GM19397 (cell line): Measurements from ENCODE around the gene BRCA1.
"Not testable (repeated sequence)": the region's sequence is repeated elsewhere in the genome, so short reads cannot be mapped to it uniquely, and the experiment has no call there.

Experiments used
- ATAC-seq: cut with Tn5 transposase; IDR thresholded peaks from one replicate; pipeline ENCODE4 v1.9.1; 2021; ENCODE audit warnings: mild to moderate bottlenecking, moderate library complexity; ENCODE audit not compliant: unreplicated experiment

The BRCA1 gene

GRCh38 chr17:43125133-43125966 is at the start of gene BRCA1:
Gene BRCA1, minus strand, starts transcription at chr17:43125364. Its CDS starts 1,268 bp downstream, at chr17:43124096.
- ATAC-seq, result peak; percentile 95

GRCh38 chr17:43171586-43172487 is 46.7 kb upstream of the BRCA1 start:
- ATAC-seq, result no peak

GRCh38 chr17:43170766-43171585 is 45.8 kb upstream of the BRCA1 start, which contains the start of gene NBR1:
Gene NBR1, plus strand, starts transcription at chr17:43171214. Its CDS starts 4,586 bp downstream, at chr17:43175800.
- peak; percentile 76 for ATAC-seq

GRCh38 chr17:43170140-43170765 is 45.1 kb upstream of the BRCA1 start:
- ATAC-seq, result peak; percentile 65

- peak; percentile 14 for ATAC-seq
These were observed 44.5 kb upstream of the BRCA1 start for GRCh38 chr17:43169561-43170139.

GRCh38 chr17:43165971-43166370 is 40.8 kb upstream of the BRCA1 start:
- not testable (repeated sequence) for ATAC-seq

GRCh38 chr17:43159957-43160356 is 34.8 kb upstream of the BRCA1 start:
- not testable (repeated sequence) for ATAC-seq

- ATAC-seq, result not testable (repeated sequence)
These were observed 34.1 kb upstream of the BRCA1 start for GRCh38 chr17:43159232-43159631.

- no peak for ATAC-seq
These were observed 30.5 kb upstream of the BRCA1 start for GRCh38 chr17:43155666-43156065.

- ATAC-seq, result not testable (repeated sequence)
These were observed 28.2 kb upstream of the BRCA1 start for GRCh38 chr17:43153197-43153835.

GRCh38 chr17:43151880-43152456 is 26.8 kb upstream of the BRCA1 start:
- no peak for ATAC-seq

GRCh38 chr17:43146649-43147048 is 21.5 kb upstream of the BRCA1 start:
- no peak for ATAC-seq

GRCh38 chr17:43143201-43143600 is 18.0 kb upstream of the BRCA1 start:
- ATAC-seq, result no peak

- ATAC-seq, result no peak
These were observed 17.0 kb upstream of the BRCA1 start for GRCh38 chr17:43142153-43142552.

GRCh38 chr17:43140396-43141332 is 15.5 kb upstream of the BRCA1 start:
- no peak for ATAC-seq

- ATAC-seq, result not testable (repeated sequence)
These were observed 13.4 kb upstream of the BRCA1 start for GRCh38 chr17:43138531-43138930.

- ATAC-seq, result not testable (repeated sequence)
These were observed 11.4 kb upstream of the BRCA1 start for GRCh38 chr17:43136574-43136973.

- ATAC-seq, result no peak
These were observed 10.3 kb upstream of the BRCA1 start for GRCh38 chr17:43135454-43135819.
